Stimulated activated naive CD4-positive, alpha-beta T cell treated with Interleukin-2 at 50 U/mL for 16 hours (primary cell): ENCODE results near the gene RAD51B.

ENCODE experiments used
- DNase-seq: peaks from one replicate; lab custom pipeline; 2025; lab: John Stamatoyannopoulos, UW

Gene RAD51B

DNA sequence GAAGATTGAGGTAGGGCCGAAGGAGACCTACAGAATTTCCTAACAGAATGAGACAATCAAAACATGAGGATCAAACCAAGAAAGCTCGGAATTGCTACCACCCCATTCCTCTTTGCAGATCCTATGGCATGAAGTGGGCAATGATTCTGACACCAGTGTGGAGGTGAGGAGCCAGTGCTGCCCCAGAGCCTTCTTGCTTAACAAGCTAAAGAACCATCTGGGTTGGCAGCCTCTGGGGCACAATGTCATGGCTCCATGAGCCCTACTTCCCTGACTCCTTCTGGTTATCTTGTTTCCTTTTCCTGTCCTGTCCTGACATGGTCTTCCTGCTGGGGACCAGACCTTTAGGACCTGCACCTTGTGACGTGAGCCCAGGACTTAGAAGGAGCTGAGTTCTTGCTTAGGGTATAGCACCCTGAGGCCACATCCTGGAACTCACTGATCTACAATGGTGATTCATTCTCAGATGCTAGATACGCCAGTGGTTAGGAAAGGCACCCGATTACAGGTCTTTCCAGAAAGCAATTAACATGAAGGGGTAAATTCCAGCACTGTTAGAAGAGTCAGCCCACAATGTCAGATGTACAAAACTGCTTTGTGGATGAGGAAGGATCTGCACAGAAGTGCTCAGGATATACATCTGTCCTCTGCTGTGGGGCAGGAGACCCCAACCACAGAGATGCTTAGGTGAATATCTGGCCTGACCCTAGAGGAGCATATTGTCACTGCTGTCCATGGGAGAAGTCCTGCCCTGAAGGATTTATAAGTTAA, 649.0 kb downstream of the RAD51B start:
- DNase-seq: peak; percentile 9

GRCh38 chr14:68469208-68469713, 649.7 kb downstream of the RAD51B start:
- no peak for DNase-seq

- DNase-seq: no peak
Measured at GRCh38 chr14:68470361-68470760, 650.8 kb downstream of the RAD51B start.

GRCh38 chr14:68471029-68471963, 651.7 kb downstream of the RAD51B start:
- no peak for DNase-seq

- no peak for DNase-seq
Measured at GRCh38 chr14:68471964-68472508, 652.5 kb downstream of the RAD51B start.

GRCh38 chr14:68473069-68473468, 653.5 kb downstream of the RAD51B start:
- DNase-seq: no peak

- DNase-seq: no peak
Measured at GRCh38 chr14:68473794-68474193, 654.2 kb downstream of the RAD51B start.

- no peak for DNase-seq
Measured at GRCh38 chr14:68474741-68475140, 655.2 kb downstream of the RAD51B start.

DNA sequence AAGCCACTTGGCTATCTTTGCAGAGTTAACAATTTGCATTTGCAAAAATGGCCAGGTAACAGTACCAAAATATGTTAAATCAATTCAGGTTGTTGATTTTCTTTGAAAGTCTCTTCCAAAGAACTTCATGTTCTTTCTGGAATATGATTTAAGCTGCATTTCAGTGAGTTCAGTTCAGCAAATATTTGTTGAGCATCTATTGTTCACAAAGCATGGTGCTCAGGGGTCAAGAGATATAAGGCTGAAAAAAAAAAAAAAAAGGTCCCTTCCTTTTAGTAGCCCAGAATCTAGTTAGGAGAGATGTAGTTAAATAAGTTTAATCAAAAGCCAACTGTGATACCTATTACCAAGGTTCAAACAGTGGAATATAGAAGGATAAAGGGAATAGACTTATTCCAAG, 656.2 kb downstream of the RAD51B start:
- no peak for DNase-seq

GRCh38 chr14:68476212-68477109, 656.9 kb downstream of the RAD51B start:
- no peak for DNase-seq

GRCh38 chr14:68477110-68477455, 657.5 kb downstream of the RAD51B start:
- no peak for DNase-seq

- no peak for DNase-seq
Measured at GRCh38 chr14:68477461-68478085, 658.0 kb downstream of the RAD51B start.

GRCh38 chr14:68479247-68479646, 659.7 kb downstream of the RAD51B start:
- no peak for DNase-seq

DNA sequence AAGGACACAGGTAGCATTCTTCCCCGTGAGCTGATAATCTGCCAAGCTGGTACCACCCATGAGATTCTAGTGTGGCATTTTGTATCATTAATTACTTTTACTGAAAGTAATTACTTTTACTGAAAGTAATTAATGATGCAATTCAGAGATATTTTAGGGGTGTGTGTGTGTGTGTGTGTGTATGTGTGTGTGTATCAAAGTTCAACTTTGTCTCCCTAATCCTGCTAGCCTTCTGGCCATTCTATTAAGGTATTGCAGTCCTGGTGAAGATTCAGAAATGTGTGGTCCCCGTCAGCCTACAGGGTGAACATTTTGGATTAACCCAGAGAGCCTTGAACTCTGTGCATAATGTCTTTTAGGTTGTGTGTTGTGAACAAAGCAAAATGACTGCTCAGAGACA, 662.4 kb downstream of the RAD51B start:
- DNase-seq: no peak

- no peak for DNase-seq
Measured at GRCh38 chr14:68482772-68483395, 663.3 kb downstream of the RAD51B start.

GRCh38 chr14:68486033-68486732, 666.6 kb downstream of the RAD51B start:
- DNase-seq: no peak

DNA sequence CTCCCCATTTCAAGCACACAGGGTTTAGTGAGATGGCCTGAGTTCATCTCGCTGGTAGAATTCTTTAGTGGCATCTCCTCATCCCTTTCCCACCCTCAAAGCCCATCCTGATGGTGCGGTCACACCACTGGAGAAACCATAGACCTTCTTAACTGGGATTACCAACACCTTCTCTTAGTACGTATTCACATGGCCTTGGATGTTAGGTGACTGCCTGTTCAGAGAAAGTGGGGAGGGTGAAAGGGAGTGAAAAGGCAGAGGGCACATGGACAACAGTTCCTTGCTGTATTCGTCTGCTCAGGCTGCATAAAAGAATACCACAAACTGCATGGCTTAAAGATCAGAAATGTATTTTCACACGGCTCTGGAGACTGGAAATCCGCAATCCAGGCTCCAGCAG, 667.2 kb downstream of the RAD51B start:
- no peak for DNase-seq

DNA sequence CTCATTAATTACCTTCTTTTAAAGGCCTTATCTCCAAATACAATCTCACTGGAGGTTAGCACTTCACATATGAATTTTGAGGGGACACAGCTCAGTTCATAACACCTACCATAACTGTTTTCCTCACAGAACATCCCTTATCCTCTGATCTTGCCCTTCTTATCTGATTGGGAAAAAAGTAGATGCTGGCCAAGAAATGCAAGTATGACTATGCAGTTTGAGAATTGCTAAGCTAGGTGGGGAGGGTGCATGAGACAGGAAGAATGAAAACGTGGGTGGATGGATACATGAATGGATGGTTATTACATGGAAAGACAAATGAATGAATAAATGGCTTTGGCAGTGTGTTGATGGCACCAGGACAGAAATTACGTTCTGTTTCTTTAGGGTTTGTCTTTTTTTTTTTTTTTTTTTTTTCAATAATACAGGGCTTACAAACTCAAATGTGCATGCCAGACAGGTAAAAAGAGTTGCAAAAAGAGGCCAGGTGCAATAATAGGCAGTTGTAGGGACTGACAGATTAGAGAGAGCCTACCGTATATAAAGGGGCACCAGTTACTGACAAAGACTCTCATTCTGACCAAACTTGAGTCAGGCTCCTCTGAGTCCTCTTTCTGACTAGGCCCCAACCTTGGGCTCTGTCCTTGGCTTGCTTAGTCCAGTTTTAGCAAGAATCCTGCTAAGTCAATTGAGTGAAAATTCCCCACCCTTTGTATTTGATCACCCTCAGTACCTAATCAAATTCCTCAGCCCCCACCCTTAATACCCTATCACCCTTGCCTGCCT, 668.4 kb downstream of the RAD51B start:
- no peak for DNase-seq

DNA sequence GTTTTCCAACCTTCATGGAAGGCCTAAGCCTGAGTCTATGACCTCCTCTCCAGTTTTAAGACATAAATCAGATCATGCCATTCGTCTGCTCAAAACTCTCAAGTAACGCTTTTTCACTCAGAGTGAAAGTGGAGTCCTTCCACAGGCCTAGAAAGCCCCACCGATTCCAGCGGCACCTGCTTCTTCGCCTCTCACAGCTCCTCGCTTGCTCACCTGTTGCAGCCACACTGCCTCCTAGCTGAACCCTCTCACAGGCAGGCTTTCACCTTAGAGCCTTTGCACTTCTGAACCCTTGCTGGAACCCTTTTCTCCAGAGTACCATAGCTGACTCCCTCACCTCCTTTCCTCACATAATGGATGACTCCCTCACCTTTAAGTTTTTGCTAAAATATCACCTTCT, 672.2 kb downstream of the RAD51B start:
- DNase-seq: no peak
